COR-L47 (cell line): ENCODE results near the gene UVSSA.

Source experiments
- DNase-seq: peaks from one replicate; lab custom pipeline; 2025; lab: John Stamatoyannopoulos, UW

Gene UVSSA

GRCh38 chr4:1395941-1396805 lies 49.2 kb downstream of the UVSSA start:
- no peak for DNase-seq

GRCh38 chr4:1396806-1397455 lies 49.9 kb downstream of the UVSSA start:
- DNase-seq: no peak

- DNase-seq: no peak
These were observed 51.9 kb downstream of the UVSSA start for GRCh38 chr4:1398681-1399507.

- no peak for DNase-seq
These were observed 52.6 kb downstream of the UVSSA start for GRCh38 chr4:1399508-1400190.

GRCh38 chr4:1400191-1400805 lies 53.3 kb downstream of the UVSSA start:
- no peak for DNase-seq

GRCh38 chr4:1400831-1401408 lies 53.9 kb downstream of the UVSSA start:
- DNase-seq: no peak

GRCh38 chr4:1401409-1402020 lies 54.5 kb downstream of the UVSSA start:
- no peak for DNase-seq

- no peak for DNase-seq
These were observed 55.1 kb downstream of the UVSSA start for GRCh38 chr4:1402021-1402515.

- no peak for DNase-seq
These were observed 55.6 kb downstream of the UVSSA start for GRCh38 chr4:1402516-1403091.

GRCh38 chr4:1403177-1403583 lies 56.2 kb downstream of the UVSSA start:
- DNase-seq: no peak

- no peak for DNase-seq
These were observed 56.9 kb downstream of the UVSSA start for GRCh38 chr4:1403591-1404572.

GRCh38 chr4:1404573-1405253 lies 57.7 kb downstream of the UVSSA start:
- no peak for DNase-seq

GRCh38 chr4:1405254-1405635 lies 58.2 kb downstream of the UVSSA start:
- no peak for DNase-seq

GRCh38 chr4:1405636-1406393 lies 58.8 kb downstream of the UVSSA start:
- no peak for DNase-seq

- no peak for DNase-seq
These were observed 59.5 kb downstream of the UVSSA start, which contains the start of gene NKX1-1 for GRCh38 chr4:1406394-1406980. TSS of gene NKX1-1 (minus strand) at chr4:1406442. CDS start at chr4:1406442, 0 bp downstream.

- DNase-seq: no peak
These were observed 60.1 kb downstream of the UVSSA start for GRCh38 chr4:1406981-1407656.
